SK-N-SH treated with all-trans-retinoic acid at 6 μM for 48 hours (cell line): ENCODE results near the gene KCNE2.

Experiments
- ESRRG ChIP-seq: fragments of 250-450 bp; sonication (Bioruptor Pico); IDR thresholded peaks from 2 replicates; pipeline ENCODE4 v1.6.1; 2021; ENCODE audit warnings: mild to moderate bottlenecking
- OSR1 ChIP-seq: fragments of 250-450 bp; sonication (Bioruptor Pico); IDR thresholded peaks from 2 replicates; pipeline ENCODE4 v1.8.0; 2022; ENCODE audit warnings: moderate library complexity, mild to moderate bottlenecking, inconsistent platforms
- TOX ChIP-seq: fragments of 250-450 bp; sonication (Bioruptor Pico); IDR thresholded peaks from 2 replicates; pipeline ENCODE4 v1.8.0; 2021; ENCODE audit warnings: mild to moderate bottlenecking, moderate library complexity, borderline replicate concordance
- ZC3H10 ChIP-seq: fragments of 250-450 bp; sonication (Bioruptor Pico); IDR thresholded peaks from 2 replicates; pipeline ENCODE4 v1.5.1; 2021; ENCODE audit warnings: mild to moderate bottlenecking, moderate library complexity
- ZFP3 ChIP-seq: fragments of 250-450 bp; sonication (Bioruptor Pico); IDR thresholded peaks from 2 replicates; pipeline ENCODE4 v1.5.0; 2020; ENCODE audit warnings: mild to moderate bottlenecking, moderate library complexity
- ZFP30 ChIP-seq: fragments of 450-650 bp; formaldehyde crosslinking; IDR thresholded peaks from 2 replicates; pipeline ENCODE4 v1.5.0; 2022; ENCODE audit warnings: mild to moderate bottlenecking, moderate library complexity
- ZNF565 ChIP-seq: fragments of 450-650 bp; formaldehyde crosslinking; conservative IDR thresholded peaks from 2 replicates; pipeline ENCODE4 v1.5.0; 2020; ENCODE audit warnings: low read depth, mild to moderate bottlenecking, moderate library complexity
- ZNF70 ChIP-seq: fragments of 450-650 bp; formaldehyde crosslinking; IDR thresholded peaks from 2 replicates; pipeline ENCODE4 v1.5.0; 2020; ENCODE audit warnings: mild to moderate bottlenecking, moderate library complexity

GRCh38 chr21:34338226-34338625 lies 25.6 kb upstream of the KCNE2 start:
- TF ChIP-seq ZFP3 (CRISPR knock-in tag) (no peak), ZFP30 (CRISPR knock-in tag) (no peak), ZNF70 (CRISPR knock-in tag) (no peak), ESRRG (CRISPR knock-in tag) (no peak), TOX (CRISPR knock-in tag) (no peak), ZNF565 (CRISPR knock-in tag) (no peak), ZC3H10 (no peak), OSR1 (no peak)
